GM06990 (cell line): Measurements from ENCODE around the gene GPR18.
A peak's percentile ranks its signal among the peaks of the same experiment; 100 is the strongest.

Experiments
- DNase-seq: peaks from one replicate; pipeline ENCODE4 v3.0.0-alpha.2; 2011; ENCODE audit not compliant: insufficient read length; ENCODE audit errors: extremely low read depth
- H3K27me3 ChIP-seq: replicated peaks from 2 replicates; pipeline ENCODE4 v1.6.0; 2011; ENCODE audit warnings: low read length; ENCODE audit not compliant: control insufficient read depth, insufficient read depth
- H3K36me3 ChIP-seq: 2 replicates; pipeline ENCODE4 v1.5.1; 2011; ENCODE audit warnings: low read length; ENCODE audit not compliant: control insufficient read depth, insufficient read depth
- H3K4me3 ChIP-seq: replicated peaks from 2 replicates; pipeline ENCODE4 v1.5.1; 2011; ENCODE audit warnings: low read depth, mild to moderate bottlenecking, control low read depth, low read length
- CTCF ChIP-seq: IDR thresholded peaks from 2 replicates; pipeline ENCODE4 v1.5.1; 2011; ENCODE audit warnings: low read length, control low read depth, mild to moderate bottlenecking, inconsistent platforms; ENCODE audit not compliant: insufficient read depth, poor library complexity, severe bottlenecking

Gene GPR18

GRCh38 chr13:99282264-99283231 lies 24.4 kb upstream of the GPR18 start:
- Histone ChIP-seq H3K36me3 (no peaks in the 10 kb centered on the region), H3K4me3 (peak overlapping the region; percentile 18; the same call in 1 of the 2 replicates), H3K27me3 (no peaks in the 10 kb centered on the region)
- peak; percentile 76 for DNase-seq
- TF ChIP-seq CTCF = no peak

- Histone ChIP-seq H3K4me3 (peak overlapping the region; percentile 20), H3K36me3 (no peaks in the 10 kb centered on the region), H3K27me3 (no peaks in the 10 kb centered on the region)
- no peak for TF ChIP-seq CTCF
- DNase-seq = peak; percentile 79
Measured at GRCh38 chr13:99281811-99282263, 23.7 kb upstream of the GPR18 start.

DNA sequence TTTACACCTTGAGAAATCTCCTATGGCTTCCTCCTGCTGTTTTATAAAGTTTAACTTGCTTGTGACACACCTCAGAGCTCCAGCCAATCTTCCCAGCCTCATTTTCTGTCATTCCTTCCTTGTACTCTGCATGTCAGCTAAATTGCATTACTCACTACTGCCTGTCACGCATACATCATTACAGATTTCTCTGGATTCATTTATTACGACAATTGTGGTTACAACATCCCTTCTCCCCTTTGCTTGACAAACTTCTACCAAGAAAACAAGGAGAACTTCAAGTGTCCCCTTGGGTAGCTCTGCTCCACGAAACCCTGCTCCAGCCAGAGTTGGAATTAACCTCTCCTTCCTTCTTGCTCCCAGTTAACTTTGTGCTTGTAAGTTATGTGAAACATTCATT lies 22.0 kb upstream of the GPR18 start:
- no peak for DNase-seq
- no peaks in the 10 kb centered on the region for H3K36me3 ChIP-seq
- no peak for TF ChIP-seq CTCF

GRCh38 chr13:99279637-99280036 lies 21.5 kb upstream of the GPR18 start:
- H3K27me3 ChIP-seq = no peaks in the 10 kb centered on the region
- DNase-seq = no peak
- H3K36me3 ChIP-seq = no peaks in the 10 kb centered on the region
- H3K4me3 ChIP-seq = no peak overlapping the region
- no peak for TF ChIP-seq CTCF

More for the DNA sequence above, 22.0 kb upstream of the GPR18 start:
- Histone ChIP-seq H3K27me3 (no peaks in the 10 kb centered on the region), H3K4me3 (no peak overlapping the region)

DNA sequence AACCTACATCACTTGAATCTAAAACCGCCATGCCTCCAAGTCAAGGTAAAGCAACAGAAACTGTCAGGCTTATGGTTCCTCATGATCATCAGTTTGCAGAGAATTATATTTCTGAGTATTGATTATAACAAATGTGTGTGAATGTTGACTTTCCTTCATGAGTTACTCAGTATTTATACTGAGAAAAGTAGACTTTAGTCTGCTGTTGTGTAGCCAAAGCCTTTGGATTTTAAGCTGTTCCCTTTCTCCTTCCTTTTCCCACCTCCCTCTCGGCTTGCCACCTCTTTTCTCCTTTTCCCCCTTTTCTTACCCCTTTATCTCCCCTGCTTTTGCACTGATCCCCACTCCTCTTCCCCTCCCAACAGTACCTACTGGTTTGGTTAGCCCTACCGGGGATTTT lies 20.7 kb upstream of the GPR18 start:
- DNase-seq = no peak
- no peak for TF ChIP-seq CTCF
- no peaks in the 10 kb centered on the region for H3K36me3 ChIP-seq
- H3K4me3 ChIP-seq = no peak overlapping the region
- no peaks in the 10 kb centered on the region for H3K27me3 ChIP-seq

- no peak overlapping the region for H3K4me3 ChIP-seq
- no peaks in the 10 kb centered on the region for H3K36me3 ChIP-seq
- DNase-seq = no peak
- no peak for TF ChIP-seq CTCF
- no peaks in the 10 kb centered on the region for H3K27me3 ChIP-seq
Measured at GRCh38 chr13:99278200-99278599, 20.0 kb upstream of the GPR18 start.
